Ovary (tissue), 3 donors: ENCODE results near the gene SYCP2L.

Experiments used
- EP300 ChIP-seq: sonication (generic); formaldehyde crosslinking; IDR thresholded peaks from one replicate; pipeline ENCODE4 v1.6.1; 2017; ENCODE audit warnings: antibody characterized with exemption
- POLR2A ChIP-seq: fragments of 450-650 bp; IDR thresholded peaks from one replicate; pipeline ENCODE4 v1.6.1; 2017; ENCODE audit warnings: antibody characterized with exemption, mild to moderate bottlenecking, moderate library complexity
- TF ChIP-seq, protein P1 (sequence below), 3 donors: fragments of 450-650 bp in 2 of 3; fragments of 200-600 bp in 1 of 3; IDR thresholded peaks; one replicate each; pipeline versions ENCODE4 v1.5.1 to v1.8.0; 2016 to 2022; ENCODE audit warnings: antibody characterized with exemption in 3 of 3, mild to moderate bottlenecking in 1 of 3
- donor health status: DM: no; HTN: no; CAD: no.

DNA sequence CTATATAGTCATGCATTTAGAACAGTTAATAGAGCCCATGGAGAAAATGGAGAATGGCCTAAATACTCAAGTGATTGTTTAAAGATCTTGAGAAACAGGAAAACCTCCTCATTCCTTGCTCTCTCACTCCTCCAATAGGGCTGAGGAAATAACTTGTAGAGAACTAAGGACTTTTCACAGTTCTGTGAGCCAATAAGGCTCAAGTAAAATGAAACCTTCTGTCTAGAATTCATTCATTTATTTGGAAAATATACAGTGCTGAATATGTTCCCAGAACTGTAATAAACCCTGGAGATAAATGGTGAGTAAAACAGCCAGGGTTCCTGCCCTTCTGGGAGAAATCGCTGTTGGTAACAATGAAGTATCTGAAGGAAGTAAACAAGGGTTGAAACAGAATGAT lies 122.0 kb downstream of the SYCP2L start:
- TF ChIP-seq, protein P1, sequence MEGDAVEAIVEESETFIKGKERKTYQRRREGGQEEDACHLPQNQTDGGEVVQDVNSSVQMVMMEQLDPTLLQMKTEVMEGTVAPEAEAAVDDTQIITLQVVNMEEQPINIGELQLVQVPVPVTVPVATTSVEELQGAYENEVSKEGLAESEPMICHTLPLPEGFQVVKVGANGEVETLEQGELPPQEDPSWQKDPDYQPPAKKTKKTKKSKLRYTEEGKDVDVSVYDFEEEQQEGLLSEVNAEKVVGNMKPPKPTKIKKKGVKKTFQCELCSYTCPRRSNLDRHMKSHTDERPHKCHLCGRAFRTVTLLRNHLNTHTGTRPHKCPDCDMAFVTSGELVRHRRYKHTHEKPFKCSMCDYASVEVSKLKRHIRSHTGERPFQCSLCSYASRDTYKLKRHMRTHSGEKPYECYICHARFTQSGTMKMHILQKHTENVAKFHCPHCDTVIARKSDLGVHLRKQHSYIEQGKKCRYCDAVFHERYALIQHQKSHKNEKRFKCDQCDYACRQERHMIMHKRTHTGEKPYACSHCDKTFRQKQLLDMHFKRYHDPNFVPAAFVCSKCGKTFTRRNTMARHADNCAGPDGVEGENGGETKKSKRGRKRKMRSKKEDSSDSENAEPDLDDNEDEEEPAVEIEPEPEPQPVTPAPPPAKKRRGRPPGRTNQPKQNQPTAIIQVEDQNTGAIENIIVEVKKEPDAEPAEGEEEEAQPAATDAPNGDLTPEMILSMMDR (IDR thresholded peaks at IDR 0.05) = no peak
- no peak for TF ChIP-seq POLR2A
- no peak for TF ChIP-seq EP300
